Stimulated activated memory B cell treated with anti-CD40 and anti-IgM and Interleukin-4, amounts not matched to agents 10 μg/mL and 1 μg/mL and 100 μg/mL, for 72 hours (primary cell): Measurements from ENCODE around the gene SLC35F3.
"Not testable (repeated sequence)": the region's sequence is repeated elsewhere in the genome, so short reads cannot be mapped to it uniquely, and the experiment has no call there.

Experiments used
- ATAC-seq: fragments of 150-1000 bp; cut with Tn5 transposase; 2 replicates; pipeline ENCODE4 v1.10.0; 2021
- H3K27ac Mint-ChIP-seq: one replicate; pipeline ENCODE4 v1.8.0; 2022; ENCODE audit warnings: mild to moderate bottlenecking, mixed read lengths
- H3K27me3 Mint-ChIP-seq: one replicate; pipeline ENCODE4 v1.8.0; 2022; ENCODE audit warnings: mixed read lengths
- H3K36me3 Mint-ChIP-seq: one replicate; pipeline ENCODE4 v1.8.0; 2022; ENCODE audit warnings: mixed read lengths
- H3K4me1 Mint-ChIP-seq: one replicate; pipeline ENCODE4 v1.8.0; 2022; ENCODE audit warnings: mixed read lengths
- H3K4me3 Mint-ChIP-seq: one replicate; pipeline ENCODE4 v1.8.0; 2022; ENCODE audit warnings: mild to moderate bottlenecking, moderate library complexity, mixed read lengths
- H3K9me3 Mint-ChIP-seq: one replicate; pipeline ENCODE4 v1.8.0; 2022; ENCODE audit warnings: mixed read lengths

SLC35F3 gene

DNA sequence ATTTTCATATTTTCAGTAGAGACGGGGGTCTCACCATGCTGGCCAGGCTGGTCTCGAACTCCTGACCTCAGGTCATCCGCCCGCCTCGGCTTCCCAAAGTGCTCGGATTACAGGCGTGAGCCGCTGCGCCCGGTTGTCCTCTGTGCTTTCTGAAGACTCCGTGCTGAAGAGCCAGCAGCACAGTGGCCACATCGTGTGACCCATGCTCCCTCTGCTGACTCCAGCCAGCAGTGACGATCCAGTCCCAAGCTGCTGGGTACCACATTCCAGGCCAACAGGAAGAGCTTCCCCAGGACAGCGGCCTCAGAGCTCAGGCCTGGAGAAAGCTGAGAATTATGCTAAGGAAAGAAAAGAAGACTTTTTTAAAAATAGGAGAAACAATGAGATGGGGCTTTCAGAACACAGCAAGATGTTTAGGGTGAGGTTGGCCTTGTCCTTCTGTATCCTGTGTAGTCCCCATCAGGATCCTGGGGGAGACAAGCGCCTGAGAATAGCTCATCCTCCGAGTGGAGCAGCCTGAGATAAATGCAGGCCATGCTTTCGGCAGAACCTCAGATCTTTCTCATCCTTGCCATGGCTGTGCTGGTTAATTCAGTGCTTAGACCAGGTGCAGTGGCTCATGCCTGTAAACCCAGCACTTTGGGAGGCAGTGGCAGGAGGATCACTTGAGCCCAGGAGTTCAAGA lies 207.1 kb downstream of the SLC35F3 start:
- H3K4me1 Mint-ChIP-seq = peaks cover 6% of the 10 kb centered on the region
- no peaks in the 10 kb centered on the region for H3K9me3 Mint-ChIP-seq
- H3K36me3 Mint-ChIP-seq = no peaks in the 10 kb centered on the region
- H3K27ac Mint-ChIP-seq = no peak overlapping the region
- no peak overlapping the region for H3K4me3 Mint-ChIP-seq
- H3K27me3 Mint-ChIP-seq = peaks cover 41% of the 10 kb centered on the region
- no peak for ATAC-seq

DNA sequence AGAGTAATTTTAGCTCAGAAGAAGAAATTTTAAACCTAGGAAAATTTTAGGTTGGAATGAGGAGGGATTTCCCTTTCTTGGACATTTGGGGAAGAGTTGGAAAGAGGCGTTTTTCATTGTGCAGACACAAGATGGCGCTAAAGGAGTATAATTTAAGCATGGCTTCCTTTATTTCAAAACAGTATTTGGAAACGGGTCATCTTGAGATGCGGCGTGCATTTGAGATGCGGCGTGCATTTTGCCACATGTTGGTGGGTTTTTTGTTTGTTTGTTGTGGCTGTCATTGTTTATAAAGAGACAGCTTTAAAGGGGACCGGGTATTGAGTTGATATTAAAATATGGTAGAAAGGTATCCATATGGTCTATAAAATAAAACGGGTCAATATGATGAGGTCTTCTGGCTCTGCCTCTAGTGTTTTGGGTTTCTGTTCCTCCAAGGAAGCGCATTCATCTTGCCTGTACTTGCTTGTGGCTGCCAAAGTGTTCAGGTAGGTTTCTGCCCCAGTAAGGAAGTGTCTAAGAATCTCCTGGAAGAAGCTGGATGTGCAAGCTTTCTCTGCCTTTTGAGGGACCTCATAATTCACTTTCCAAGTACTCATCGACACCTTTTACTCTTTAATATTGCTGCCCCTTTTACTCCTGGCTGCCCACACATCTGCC lies 210.3 kb downstream of the SLC35F3 start:
- no peak for ATAC-seq
- H3K4me1 Mint-ChIP-seq = peaks cover 6% of the 10 kb centered on the region
- H3K36me3 Mint-ChIP-seq = no peaks in the 10 kb centered on the region
- no peak overlapping the region for H3K27ac Mint-ChIP-seq
- no peaks in the 10 kb centered on the region for H3K9me3 Mint-ChIP-seq
- H3K27me3 Mint-ChIP-seq = peaks cover 41% of the 10 kb centered on the region
- peak overlapping the region; percentile 39 for H3K4me3 Mint-ChIP-seq

DNA sequence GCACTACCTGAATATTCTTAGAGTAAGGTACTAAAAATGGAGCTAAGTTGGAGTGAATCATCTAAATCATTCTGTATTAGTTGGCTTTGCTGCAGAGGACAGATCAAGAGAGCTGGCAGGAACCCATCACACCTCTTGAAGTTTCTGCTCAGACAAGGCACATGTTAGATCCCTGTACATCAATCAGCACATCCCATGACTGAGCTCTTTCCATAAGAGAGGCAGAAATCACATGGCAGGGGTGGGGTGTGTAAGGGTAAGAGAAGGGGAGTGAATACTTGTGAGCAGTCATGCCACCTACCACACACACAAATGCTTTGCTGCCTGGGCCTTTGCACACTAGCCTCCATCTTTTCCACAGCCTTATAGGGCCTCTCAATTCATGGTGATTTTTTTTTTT lies 214.4 kb downstream of the SLC35F3 start:
- H3K9me3 Mint-ChIP-seq = peaks cover 2% of the 10 kb centered on the region

DNA sequence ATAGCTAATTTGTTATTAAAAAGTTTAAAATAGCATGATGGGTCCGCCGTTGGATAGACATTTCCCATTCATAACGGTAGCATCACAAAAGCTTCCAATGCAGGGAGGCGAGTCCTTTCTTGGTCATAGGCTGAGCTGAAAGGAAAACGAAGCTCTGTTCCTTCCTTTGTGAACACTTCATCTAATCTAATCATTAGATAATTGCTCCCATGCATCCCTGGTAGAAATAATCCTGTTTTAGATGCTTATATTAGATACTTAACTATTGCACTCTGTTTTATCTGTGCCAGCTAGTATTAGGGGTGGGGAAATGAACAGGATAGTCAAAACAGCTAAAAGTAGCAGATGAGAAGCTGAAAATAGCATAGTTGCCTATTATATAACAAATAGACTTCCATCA lies 215.0 kb downstream of the SLC35F3 start:
- no peak overlapping the region for H3K4me3 Mint-ChIP-seq
- no peak overlapping the region for H3K27ac Mint-ChIP-seq
- peaks cover 18% of the 10 kb centered on the region for H3K27me3 Mint-ChIP-seq
- no peak for ATAC-seq
- no peaks in the 10 kb centered on the region for H3K36me3 Mint-ChIP-seq
- H3K9me3 Mint-ChIP-seq = peaks cover 2% of the 10 kb centered on the region
- peaks cover 6% of the 10 kb centered on the region for H3K4me1 Mint-ChIP-seq

More for the DNA sequence above, 214.4 kb downstream of the SLC35F3 start:
- Mint-ChIP-seq H3K27ac (no peak overlapping the region), H3K36me3 (no peaks in the 10 kb centered on the region), H3K27me3 (peaks cover 23% of the 10 kb centered on the region), H3K4me3 (no peak overlapping the region), H3K4me1 (peaks cover 6% of the 10 kb centered on the region)
- no peak for ATAC-seq

DNA sequence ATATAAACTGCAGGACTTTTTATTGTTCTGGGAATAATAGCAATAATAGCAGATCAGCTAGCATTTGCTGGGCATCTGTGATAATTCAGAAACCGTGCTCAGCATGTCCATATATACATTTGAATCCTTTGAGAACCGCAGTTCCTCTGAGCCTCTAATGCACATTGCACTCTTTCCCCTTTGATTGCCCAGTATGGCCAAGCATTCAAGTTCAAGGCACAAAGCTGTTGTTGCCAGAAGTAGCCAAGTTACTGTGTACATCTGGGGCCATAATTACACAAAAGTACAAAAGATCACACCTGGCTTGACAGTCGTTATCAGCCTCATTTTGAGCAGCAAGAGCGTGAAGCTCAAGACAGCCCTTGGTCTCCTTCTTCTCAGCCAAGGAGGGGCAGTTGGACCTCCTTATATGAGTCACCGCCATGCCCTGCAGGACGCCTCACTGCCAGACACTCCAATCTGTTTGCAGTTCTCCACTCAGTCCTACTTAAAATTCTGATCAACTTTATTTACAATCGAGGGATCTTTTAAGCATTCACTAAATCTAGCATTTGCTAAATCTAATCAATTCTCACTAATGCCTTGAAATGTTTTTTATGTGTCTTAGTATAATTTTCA lies 216.0 kb downstream of the SLC35F3 start:
- ATAC-seq = no peak
- H3K27ac Mint-ChIP-seq = no peak overlapping the region
- peaks cover 2% of the 10 kb centered on the region for H3K9me3 Mint-ChIP-seq
- H3K4me1 Mint-ChIP-seq = peaks cover 3% of the 10 kb centered on the region
- H3K36me3 Mint-ChIP-seq = no peaks in the 10 kb centered on the region
- peaks cover 8% of the 10 kb centered on the region for H3K27me3 Mint-ChIP-seq
- no peak overlapping the region for H3K4me3 Mint-ChIP-seq

DNA sequence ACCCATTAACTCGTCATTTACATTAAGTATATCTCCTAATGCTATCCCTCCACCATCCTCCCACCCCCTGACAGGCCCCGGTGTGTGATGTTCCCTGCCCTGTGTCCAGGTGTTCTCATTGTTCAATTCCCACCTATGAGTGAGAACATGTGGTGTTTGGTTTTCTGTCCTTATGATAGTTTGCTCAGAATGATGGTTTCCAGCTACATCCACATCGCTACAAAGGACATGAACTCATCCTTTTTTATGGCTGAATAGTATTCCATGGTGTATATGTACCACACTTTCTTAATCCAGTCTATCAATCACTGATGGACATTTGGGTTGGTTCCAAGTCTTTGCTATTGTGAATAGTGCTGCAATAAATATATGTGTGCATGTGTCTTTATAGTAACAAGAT lies 217.2 kb downstream of the SLC35F3 start:
- not testable (repeated sequence) for H3K27ac Mint-ChIP-seq, H3K36me3 Mint-ChIP-seq

DNA sequence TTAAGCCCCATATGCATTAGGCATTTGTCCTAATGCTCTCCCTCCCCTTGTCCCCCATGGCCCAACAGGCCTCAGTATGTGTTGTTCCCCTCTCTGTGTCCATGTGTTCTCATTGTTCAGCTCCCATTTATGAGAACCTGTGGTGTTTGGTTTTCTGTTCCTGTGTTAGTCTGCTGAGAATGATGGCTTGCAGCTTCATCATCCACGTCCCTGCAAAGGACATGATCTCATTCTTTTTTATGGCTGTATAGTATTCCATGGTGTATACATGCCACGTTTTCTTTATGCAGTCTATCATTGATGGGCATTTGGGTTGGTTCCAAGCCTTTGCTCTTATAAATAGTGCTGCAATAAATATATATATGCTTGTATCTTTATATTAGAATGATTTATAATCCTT lies 218.1 kb downstream of the SLC35F3 start:
- not testable (repeated sequence) for H3K9me3 Mint-ChIP-seq, ATAC-seq, H3K27me3 Mint-ChIP-seq, H3K4me3 Mint-ChIP-seq, H3K4me1 Mint-ChIP-seq, H3K36me3 Mint-ChIP-seq, H3K27ac Mint-ChIP-seq

More for the DNA sequence above, 217.2 kb downstream of the SLC35F3 start:
- H3K27me3 Mint-ChIP-seq, H3K9me3 Mint-ChIP-seq, H3K4me3 Mint-ChIP-seq, H3K4me1 Mint-ChIP-seq, ATAC-seq: not testable (repeated sequence)

DNA sequence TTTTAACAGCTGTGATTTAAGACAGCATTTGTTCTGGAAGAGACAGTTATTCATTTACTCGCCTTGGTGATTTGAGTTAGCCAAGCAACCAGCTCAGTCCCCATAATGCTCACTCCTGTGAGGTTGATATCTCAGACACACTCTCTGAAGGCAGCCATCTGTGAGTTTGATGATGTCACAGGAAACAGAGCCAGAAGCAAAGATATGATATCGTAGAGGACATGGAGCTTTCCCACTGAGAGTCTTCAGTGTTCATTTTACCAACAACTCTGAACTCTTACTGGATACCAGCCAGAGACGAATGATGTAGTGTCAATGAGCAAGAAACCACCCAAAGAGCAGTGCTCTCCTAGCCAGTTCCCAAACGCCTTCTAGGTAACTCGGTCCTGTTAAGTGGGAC lies 219.4 kb downstream of the SLC35F3 start:
- no peak overlapping the region for H3K4me3 Mint-ChIP-seq
- ATAC-seq = no peak
- peaks cover 6% of the 10 kb centered on the region for H3K4me1 Mint-ChIP-seq
- no peaks in the 10 kb centered on the region for H3K36me3 Mint-ChIP-seq
- H3K27me3 Mint-ChIP-seq = no peaks in the 10 kb centered on the region
- H3K9me3 Mint-ChIP-seq = peaks cover 2% of the 10 kb centered on the region
- no peak overlapping the region for H3K27ac Mint-ChIP-seq

DNA sequence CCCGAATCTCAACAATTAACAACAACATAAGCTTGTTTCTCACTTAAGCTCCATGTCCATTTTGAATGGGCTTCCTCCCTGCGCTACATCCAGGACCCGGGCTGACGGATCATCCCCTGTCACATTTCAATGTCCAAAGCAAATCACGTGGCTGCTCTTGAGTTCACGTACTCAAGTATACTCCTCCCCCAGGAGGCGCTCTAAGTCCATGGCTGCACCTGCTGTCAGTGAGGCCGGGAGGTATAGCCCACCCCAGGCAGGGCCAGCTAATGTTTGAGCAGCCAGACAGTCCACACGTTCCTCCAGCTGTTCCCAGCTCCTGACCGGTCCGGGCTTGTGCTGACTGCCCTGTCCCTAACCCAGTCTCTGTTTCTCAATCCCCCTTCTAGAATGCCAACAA lies 220.8 kb downstream of the SLC35F3 start:
- peaks cover 6% of the 10 kb centered on the region for H3K4me1 Mint-ChIP-seq
- no peak overlapping the region for H3K4me3 Mint-ChIP-seq
- H3K27me3 Mint-ChIP-seq = no peaks in the 10 kb centered on the region
- H3K9me3 Mint-ChIP-seq = peaks cover 2% of the 10 kb centered on the region
- no peaks in the 10 kb centered on the region for H3K36me3 Mint-ChIP-seq
- peak; percentile 34 for ATAC-seq
- H3K27ac Mint-ChIP-seq = no peak overlapping the region

DNA sequence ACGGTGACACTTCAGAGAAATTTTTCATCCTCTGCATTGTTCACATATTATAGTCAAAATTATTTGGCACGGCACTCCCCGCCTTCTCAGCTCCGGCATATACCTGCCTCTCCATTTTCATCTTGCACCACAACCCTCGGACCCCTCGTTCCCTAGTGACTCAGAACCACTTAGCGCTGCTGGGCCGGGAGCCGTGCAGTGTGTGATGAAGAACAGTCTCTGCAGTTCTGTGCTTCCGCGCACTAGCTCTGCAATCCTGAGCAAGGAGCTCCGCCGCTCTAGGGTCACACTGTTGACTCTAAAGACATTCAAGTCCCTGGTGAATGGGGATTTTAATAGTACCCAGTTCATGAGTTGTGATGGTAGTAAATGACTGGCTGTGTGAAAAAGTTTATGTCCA lies 221.2 kb downstream of the SLC35F3 start:
- Mint-ChIP-seq H3K27me3 (no peaks in the 10 kb centered on the region), H3K27ac (no peak overlapping the region), H3K4me3 (no peak overlapping the region), H3K36me3 (no peaks in the 10 kb centered on the region), H3K4me1 (peaks cover 6% of the 10 kb centered on the region), H3K9me3 (peaks cover 2% of the 10 kb centered on the region)
- ATAC-seq = no peak

DNA sequence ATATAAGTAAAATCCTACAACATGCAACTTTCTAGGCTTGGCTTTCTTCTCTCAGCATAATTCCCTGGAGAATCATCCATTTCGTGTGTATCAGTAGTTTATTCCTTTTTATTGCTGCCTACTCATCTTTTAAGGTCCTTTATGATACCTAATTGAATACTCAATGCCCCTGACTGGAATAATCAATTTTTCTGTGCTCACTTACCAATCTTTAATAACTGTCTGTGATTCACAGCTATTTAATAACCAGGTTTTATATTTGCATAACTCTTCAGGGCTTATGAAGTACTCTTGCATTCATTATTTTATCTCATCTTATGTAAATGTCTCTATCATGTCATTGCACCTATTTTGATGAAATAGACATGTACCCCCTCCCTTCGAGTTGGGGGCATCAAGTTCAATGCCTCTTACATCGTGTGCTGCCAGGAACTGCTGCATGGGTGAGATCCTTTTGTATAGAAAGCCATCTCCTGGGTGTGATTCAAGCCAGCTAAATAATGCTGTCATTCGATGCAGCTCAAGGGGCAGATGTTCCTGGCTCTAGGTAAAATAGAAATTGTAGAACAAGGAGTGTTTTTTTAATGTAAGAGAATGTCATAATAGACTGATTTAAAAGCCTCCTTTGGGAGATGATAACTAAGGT lies 222.7 kb downstream of the SLC35F3 start:
- Mint-ChIP-seq H3K4me1 (peaks cover 6% of the 10 kb centered on the region), H3K36me3 (no peaks in the 10 kb centered on the region), H3K9me3 (peaks cover 2% of the 10 kb centered on the region), H3K27ac (no peak overlapping the region), H3K27me3 (no peaks in the 10 kb centered on the region), H3K4me3 (no peak overlapping the region)
- no peak for ATAC-seq

DNA sequence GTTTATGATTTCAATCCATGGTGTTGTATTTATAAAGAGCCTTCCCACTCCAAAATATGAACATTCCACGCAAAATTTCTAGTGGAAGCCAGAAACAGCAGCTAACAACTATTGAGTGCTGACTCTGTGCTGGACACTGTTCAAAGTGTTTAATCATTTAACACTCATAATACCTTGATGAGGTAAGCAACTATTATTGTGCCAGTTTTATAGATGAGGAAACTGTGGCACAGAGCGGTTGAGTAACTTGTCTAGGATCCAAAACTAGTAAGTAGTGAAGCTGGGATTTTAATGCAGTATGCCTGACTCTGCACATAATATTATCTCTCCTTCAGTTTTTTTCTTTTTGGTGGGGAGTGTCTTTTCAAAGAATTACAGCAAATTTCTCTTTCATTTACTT lies 228.3 kb downstream of the SLC35F3 start:
- ATAC-seq = no peak
- no peak overlapping the region for H3K27ac Mint-ChIP-seq
- no peaks in the 10 kb centered on the region for H3K4me1 Mint-ChIP-seq
- H3K36me3 Mint-ChIP-seq = no peaks in the 10 kb centered on the region
- no peaks in the 10 kb centered on the region for H3K9me3 Mint-ChIP-seq
- H3K4me3 Mint-ChIP-seq = no peak overlapping the region
- peaks cover 21% of the 10 kb centered on the region for H3K27me3 Mint-ChIP-seq

DNA sequence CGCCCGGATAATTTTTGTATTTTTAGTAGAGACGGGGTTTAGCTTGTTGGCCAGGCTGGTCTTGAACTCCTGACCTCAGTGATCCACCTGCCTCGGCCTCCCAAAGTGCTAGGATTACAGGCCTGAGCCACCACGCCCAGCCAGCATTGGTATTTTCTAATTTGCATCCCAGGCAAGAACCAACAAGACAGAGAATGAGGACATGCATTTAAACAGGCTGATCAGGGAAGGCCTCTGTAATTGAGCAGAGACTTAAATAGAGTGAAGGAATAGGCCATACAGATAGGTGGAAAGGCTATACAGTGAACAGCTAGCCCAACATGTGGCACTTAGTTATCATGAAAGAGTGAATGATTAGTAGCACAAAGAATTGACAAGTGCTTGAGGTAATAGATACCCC lies 230.4 kb downstream of the SLC35F3 start:
- no peaks in the 10 kb centered on the region for H3K9me3 Mint-ChIP-seq
- no peaks in the 10 kb centered on the region for H3K4me1 Mint-ChIP-seq
- H3K4me3 Mint-ChIP-seq = no peak overlapping the region
- peaks cover 23% of the 10 kb centered on the region for H3K27me3 Mint-ChIP-seq
- ATAC-seq = no peak
- no peak overlapping the region for H3K27ac Mint-ChIP-seq
- H3K36me3 Mint-ChIP-seq = no peaks in the 10 kb centered on the region

DNA sequence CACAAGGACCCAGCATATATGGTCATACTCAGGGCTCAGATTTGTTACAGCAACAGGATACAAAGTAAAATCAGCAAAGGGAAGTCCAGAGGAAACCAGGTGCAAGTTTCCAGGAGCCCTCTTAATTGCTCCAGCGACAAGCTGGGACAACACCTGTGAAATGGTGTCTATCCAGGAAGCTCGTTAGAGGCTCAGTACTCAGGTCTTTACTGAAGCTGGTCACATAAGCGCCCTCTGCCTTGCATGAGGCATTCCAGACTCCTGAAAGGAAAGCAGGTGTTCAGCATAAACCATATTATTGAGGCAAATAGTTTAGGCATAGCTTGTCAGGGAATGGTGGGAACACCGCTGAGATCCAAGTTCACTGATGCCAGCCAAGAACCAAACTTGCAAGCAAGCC lies 231.0 kb downstream of the SLC35F3 start:
- Mint-ChIP-seq H3K4me1 (no peaks in the 10 kb centered on the region), H3K9me3 (no peaks in the 10 kb centered on the region)

DNA sequence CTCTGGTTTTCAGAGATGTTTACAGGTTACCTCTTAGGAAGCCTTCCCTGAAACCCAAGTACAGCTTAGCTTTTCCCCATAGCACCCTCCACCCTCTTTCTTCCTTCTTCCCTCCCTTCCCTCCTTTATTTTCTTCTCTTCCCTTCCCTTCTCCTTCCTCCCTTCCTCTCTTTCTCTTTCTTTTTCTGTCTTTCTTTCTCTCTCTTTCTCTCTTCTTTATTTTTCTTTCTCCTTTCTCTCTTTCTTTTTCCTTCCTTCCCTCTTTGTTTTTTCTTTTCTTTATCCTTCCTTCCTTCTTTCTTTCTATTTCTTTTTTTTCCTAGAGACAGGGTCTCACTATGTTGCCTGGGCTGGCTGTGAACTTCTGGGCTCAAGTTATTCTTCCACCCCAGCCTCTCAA lies 231.6 kb downstream of the SLC35F3 start:
- Mint-ChIP-seq H3K27ac (no peak overlapping the region), H3K9me3 (no peaks in the 10 kb centered on the region), H3K27me3 (peaks cover 23% of the 10 kb centered on the region), H3K36me3 (no peaks in the 10 kb centered on the region), H3K4me1 (no peaks in the 10 kb centered on the region), H3K4me3 (no peak overlapping the region)
- ATAC-seq = no peak

More for the DNA sequence above, 231.0 kb downstream of the SLC35F3 start:
- no peaks in the 10 kb centered on the region for H3K36me3 Mint-ChIP-seq
- no peak overlapping the region for H3K4me3 Mint-ChIP-seq
- peaks cover 23% of the 10 kb centered on the region for H3K27me3 Mint-ChIP-seq
- ATAC-seq = no peak
- no peak overlapping the region for H3K27ac Mint-ChIP-seq
